Pancreas (tissue), 10 donors: Measurements from ENCODE around the gene ZBTB7C. TPM values are rescaled to one million over a fixed set of nuclear protein-coding genes. Genes with fewer than 3 reads are reported as not detected.

Experiments
- ATAC-seq, 4 donors: fragments of 200-7000 bp; cut with Tn5 transposase; one replicate each; pipeline versions ENCODE4 v1.8.0 to v1.9.1; 2020; ENCODE audit warnings: mild to moderate bottlenecking in 4 of 4, moderate library complexity in 4 of 4
- DNase-seq, 6 donors: peaks; one replicate each; pipeline ENCODE4 v3.0.0-alpha.2; 2020
- FAIRE-seq: peaks from 2 replicates; lab custom pipeline; 2012; peaks lifted over from hg19 to GRCh38; lab: Jason Lieb, UNC
- H3K27ac ChIP-seq, 4 donors: fragments of 200-600 bp; sonication (generic); 1 replicate in 3 of 4; 2 replicates in 1 of 4; pipeline versions ENCODE4 v1.5.0 to v1.8.0; 2020
- H3K27me3 ChIP-seq, 4 donors: fragments of 200-600 bp; one replicate each; pipeline ENCODE4 v1.8.0; 2021
- H3K36me3 ChIP-seq, 3 donors: fragments of 200-600 bp; sonication (generic) in 1 of 3; one replicate each; pipeline versions ENCODE4 v1.5.0 to v1.8.0; 2020 to 2021
- H3K4me1 ChIP-seq, 3 donors: fragments of 200-600 bp; one replicate each; pipeline ENCODE4 v1.8.0; 2021
- H3K4me3 ChIP-seq, 4 donors: fragments of 200-600 bp; sonication (generic) in 2 of 4; one replicate each; pipeline versions ENCODE4 v1.5.0 to v1.8.0; 2020 to 2021
- H3K9me3 ChIP-seq, 4 donors: fragments of 200-600 bp; one replicate each; pipeline ENCODE4 v1.8.0; 2021
- WGBS, 2 donors: extraction: QIAGEN DNeasy Blood & Tissue Kit; methylation state at CpG; one replicate each; pipeline ENCODE4 v1.1.7; 2013; 5-methylcytosine and 5-hydroxymethylcytosine counted together
- intact Hi-C, 3 donors: fragments of 100-400 bp; cut with DNase I; formaldehyde crosslinking; loops; one replicate each; pipeline versions ENCODE4 v1.11.1 to v1.14.2; 2022
- polyA plus RNA-seq, 2 donors: library from polyadenylated mRNA; stranded (reverse); fragments of 200-250 nt; gene quantifications; one replicate each; pipeline ENCODE4 v1.2.3, GENCODE V29; 2013
- total RNA-seq, 6 donors: library from RNA; stranded (reverse); fragmentation: NEBNext Ultra II Directional in 4 of 6; extraction: Animal tissue kit (Norgen Biotek cat#: 25700) in 4 of 6; gene quantifications; one replicate each; pipeline versions ENCODE4 v1.2.1 to v1.2.4, GENCODE V29; 2021 to 2023
- TF ChIP-seq, protein P1 (sequence below), 4 donors: fragments of 200-600 bp; sonication (generic) in 3 of 4; IDR thresholded peaks; one replicate each; pipeline versions ENCODE4 v1.5.0 to v1.8.0; 2021; ENCODE audit warnings: antibody characterized with exemption in 4 of 4
- donor health status: healthy with polysubstance abuse.
- donor health status: DM: no; HTN: no; CAD: no; lungs with moderate emphysema.
- donor health status: DM: no; HTN: no; CAD: no.
- donor health status: control.
- donor health status: control.
- donor health status: Bipolar disorder and iron deficiency.
- donor health status: DM: yes; HTN: yes; CAD: no.
- donor health status: DM: no; HTN: no; CAD: no.
- donor health status: DM: no; HTN: no; CAD: no.
- donor health status: DM: yes; HTN: yes; CAD: no.

Gene ZBTB7C
- total and polyA plus RNA-seq, 8 donors: 0.35 to 1.7 (median 0.91) TPM

DNA sequence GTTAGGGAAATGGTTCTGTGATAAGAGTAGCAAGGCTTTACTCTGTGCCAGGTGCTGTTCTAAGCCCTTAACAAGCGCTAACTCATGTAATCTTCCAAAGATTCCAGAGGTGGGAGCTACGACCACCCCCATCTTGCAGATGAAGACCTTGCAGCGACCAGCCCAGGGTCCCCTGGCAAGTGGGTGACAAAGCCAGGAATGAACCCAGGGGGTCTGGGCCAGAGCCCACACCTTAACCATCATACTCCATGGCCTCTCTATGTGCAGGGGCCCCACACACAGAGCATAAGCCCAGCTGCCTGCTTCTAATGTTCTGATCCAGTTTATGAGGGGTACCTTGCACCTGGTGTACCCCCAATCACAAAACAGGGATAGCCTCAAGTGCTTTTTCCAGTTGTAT is 105.3 kb downstream of the ZBTB7C start:
- H3K27me3 ChIP-seq: no peaks in the 10 kb centered on the region
- intact Hi-C loops: no loop called here
- WGBS, 2 donors: 83 to 96% methylated on average over 3 of the region's 3 CpGs
- no peaks in the 10 kb centered on the region for H3K4me1 ChIP-seq
- H3K9me3 ChIP-seq: no peaks in the 10 kb centered on the region
- no peaks in the 10 kb centered on the region for H3K36me3 ChIP-seq
- FAIRE-seq (no peak), ATAC-seq (no peak), DNase-seq (no peak)
- H3K27ac ChIP-seq: no peak overlapping the region
- TF ChIP-seq, protein P1, sequence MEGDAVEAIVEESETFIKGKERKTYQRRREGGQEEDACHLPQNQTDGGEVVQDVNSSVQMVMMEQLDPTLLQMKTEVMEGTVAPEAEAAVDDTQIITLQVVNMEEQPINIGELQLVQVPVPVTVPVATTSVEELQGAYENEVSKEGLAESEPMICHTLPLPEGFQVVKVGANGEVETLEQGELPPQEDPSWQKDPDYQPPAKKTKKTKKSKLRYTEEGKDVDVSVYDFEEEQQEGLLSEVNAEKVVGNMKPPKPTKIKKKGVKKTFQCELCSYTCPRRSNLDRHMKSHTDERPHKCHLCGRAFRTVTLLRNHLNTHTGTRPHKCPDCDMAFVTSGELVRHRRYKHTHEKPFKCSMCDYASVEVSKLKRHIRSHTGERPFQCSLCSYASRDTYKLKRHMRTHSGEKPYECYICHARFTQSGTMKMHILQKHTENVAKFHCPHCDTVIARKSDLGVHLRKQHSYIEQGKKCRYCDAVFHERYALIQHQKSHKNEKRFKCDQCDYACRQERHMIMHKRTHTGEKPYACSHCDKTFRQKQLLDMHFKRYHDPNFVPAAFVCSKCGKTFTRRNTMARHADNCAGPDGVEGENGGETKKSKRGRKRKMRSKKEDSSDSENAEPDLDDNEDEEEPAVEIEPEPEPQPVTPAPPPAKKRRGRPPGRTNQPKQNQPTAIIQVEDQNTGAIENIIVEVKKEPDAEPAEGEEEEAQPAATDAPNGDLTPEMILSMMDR (IDR thresholded peaks at IDR 0.05): no peak
- no peak overlapping the region for H3K4me3 ChIP-seq

DNA sequence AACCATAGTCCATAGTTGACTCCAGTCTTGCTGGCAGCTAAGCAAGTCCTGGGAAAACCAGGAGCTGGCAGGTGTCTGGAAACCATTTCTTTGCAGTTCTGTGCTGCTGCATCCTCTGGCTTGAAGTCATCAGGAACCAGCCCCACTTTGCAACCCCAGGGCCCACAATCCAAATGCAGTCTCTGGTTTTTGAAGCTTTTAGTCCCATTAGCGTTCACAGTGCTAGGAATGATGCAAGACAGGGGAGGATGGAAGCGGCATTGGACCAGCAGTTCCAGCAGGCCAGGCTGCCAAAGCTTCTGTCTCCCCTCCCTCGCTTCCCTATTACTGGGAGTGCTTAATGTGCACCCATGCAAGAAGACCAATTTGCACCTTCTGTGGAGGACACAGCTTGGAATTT is 106.4 kb downstream of the ZBTB7C start:
- 89 to 92% methylated on average over 3 of the region's 3 CpGs for WGBS, 2 donors
- ATAC-seq: no peak
- TF ChIP-seq, protein P1 (IDR thresholded peaks at IDR 0.05): no peak
- Histone ChIP-seq H3K4me3 (no peak overlapping the region), H3K27me3 (no peaks in the 10 kb centered on the region), H3K27ac (no peak overlapping the region), H3K36me3 (no peaks in the 10 kb centered on the region), H3K4me1 (no peaks in the 10 kb centered on the region), H3K9me3 (no peaks in the 10 kb centered on the region)
- no peak for DNase-seq
- FAIRE-seq: no peak
- intact Hi-C loops: no loop called here

DNA sequence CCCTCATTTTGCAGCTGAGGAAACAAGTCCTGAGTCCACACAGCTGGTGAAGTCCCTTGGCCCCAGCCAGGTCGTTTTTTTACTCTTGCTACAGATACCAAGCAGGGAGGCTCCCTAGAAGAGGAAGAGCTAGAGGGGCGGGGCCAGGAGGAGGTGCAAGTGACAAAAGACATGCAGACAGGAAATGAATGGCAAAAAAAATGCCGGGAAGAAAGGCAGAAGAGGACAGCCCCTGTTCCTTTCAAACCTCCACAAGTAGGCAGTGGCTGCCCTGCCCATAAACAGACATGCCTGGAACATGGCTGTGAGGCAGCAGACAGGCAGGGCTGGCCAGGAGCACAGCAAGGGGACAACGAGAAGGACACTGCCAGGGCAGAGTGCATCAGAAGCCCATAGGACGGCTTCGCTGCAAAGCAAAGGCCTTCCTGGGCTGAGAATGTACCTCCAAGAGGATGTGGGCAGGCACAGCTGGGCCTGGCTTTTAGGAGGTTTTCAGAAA is 108.7 kb downstream of the ZBTB7C start:
- Histone ChIP-seq H3K9me3 (no peaks in the 10 kb centered on the region), H3K27me3 (no peaks in the 10 kb centered on the region), H3K36me3 (no peaks in the 10 kb centered on the region), H3K4me1 (no peaks in the 10 kb centered on the region), H3K27ac (no peak overlapping the region), H3K4me3 (no peak overlapping the region)
- FAIRE-seq: no peak
- intact Hi-C loops: no loop called here
- no peak for DNase-seq
- peak in 1 of 4 donors; percentile 37 for ATAC-seq
- TF ChIP-seq, protein P1 (IDR thresholded peaks at IDR 0.05): no peak
- WGBS, 2 donors: 48 to 52% methylated on average over 6 of the region's 6 CpGs

DNA sequence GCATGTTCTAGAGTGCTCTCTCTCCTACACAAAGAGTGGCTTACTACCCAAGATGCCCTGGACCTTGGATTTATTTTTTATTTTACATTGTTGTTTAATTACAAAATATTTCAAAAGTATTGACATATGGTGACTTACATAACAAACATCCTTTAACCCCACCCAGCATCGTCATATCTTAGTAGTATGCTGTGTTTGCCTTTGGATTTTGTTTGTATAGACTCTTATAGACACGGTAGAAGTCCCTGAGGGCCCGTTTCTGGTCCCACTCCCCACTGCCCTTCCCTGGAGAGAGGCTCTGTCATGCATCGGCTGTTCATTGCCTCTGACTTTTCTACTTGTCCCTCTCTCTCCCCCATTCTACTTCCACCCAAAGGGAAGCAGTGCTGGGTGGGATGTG is 112.0 kb downstream of the ZBTB7C start:
- TF ChIP-seq, protein P1 (IDR thresholded peaks at IDR 0.05): no peak
- H3K27me3 ChIP-seq: no peaks in the 10 kb centered on the region
- FAIRE-seq: no peak
- no peak overlapping the region for H3K4me3 ChIP-seq
- H3K27ac ChIP-seq: no peak overlapping the region
- no peaks in the 10 kb centered on the region for H3K36me3 ChIP-seq
- 74 to 75% methylated on average over 4 of the region's 4 CpGs for WGBS, 2 donors
- H3K4me1 ChIP-seq: no peaks in the 10 kb centered on the region
- intact Hi-C loops: no loop called here
- no peak for DNase-seq
- no peak for ATAC-seq
- no peaks in the 10 kb centered on the region for H3K9me3 ChIP-seq

DNA sequence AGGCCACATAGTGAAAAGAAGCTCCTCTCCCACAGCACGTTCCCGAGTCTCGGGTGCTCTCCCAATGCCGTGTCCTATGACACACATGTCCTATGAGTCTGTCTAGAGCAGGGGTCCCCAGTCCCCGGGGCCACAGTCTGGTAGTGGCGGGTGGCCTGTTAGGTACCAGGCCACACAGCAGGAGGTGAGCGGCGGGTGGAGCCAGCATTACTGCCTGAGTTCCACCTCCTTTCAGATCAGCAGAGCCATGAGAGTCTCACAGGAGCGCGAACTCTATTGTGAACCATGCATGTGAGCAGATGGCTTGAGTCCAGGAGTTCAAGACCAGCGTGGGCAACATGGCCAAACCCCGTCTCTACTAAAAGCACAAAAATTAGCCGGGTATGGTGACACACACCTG is 112.6 kb downstream of the ZBTB7C start:
- H3K4me1 ChIP-seq: no peaks in the 10 kb centered on the region
- WGBS, 2 donors: 88 to 92% methylated on average over 13 of the region's 13 CpGs
- H3K9me3 ChIP-seq: no peaks in the 10 kb centered on the region
- no peak overlapping the region for H3K27ac ChIP-seq
- H3K36me3 ChIP-seq: no peaks in the 10 kb centered on the region
- no peak for DNase-seq
- H3K4me3 ChIP-seq: no peak overlapping the region
- ATAC-seq: no peak
- no peak for FAIRE-seq
- intact Hi-C loops: no loop called here
- H3K27me3 ChIP-seq: no peaks in the 10 kb centered on the region
- TF ChIP-seq, protein P1 (IDR thresholded peaks at IDR 0.05): no peak
